Measurements from ENCODE around the gene ADSS2.

The ADSS2 gene

DNA sequence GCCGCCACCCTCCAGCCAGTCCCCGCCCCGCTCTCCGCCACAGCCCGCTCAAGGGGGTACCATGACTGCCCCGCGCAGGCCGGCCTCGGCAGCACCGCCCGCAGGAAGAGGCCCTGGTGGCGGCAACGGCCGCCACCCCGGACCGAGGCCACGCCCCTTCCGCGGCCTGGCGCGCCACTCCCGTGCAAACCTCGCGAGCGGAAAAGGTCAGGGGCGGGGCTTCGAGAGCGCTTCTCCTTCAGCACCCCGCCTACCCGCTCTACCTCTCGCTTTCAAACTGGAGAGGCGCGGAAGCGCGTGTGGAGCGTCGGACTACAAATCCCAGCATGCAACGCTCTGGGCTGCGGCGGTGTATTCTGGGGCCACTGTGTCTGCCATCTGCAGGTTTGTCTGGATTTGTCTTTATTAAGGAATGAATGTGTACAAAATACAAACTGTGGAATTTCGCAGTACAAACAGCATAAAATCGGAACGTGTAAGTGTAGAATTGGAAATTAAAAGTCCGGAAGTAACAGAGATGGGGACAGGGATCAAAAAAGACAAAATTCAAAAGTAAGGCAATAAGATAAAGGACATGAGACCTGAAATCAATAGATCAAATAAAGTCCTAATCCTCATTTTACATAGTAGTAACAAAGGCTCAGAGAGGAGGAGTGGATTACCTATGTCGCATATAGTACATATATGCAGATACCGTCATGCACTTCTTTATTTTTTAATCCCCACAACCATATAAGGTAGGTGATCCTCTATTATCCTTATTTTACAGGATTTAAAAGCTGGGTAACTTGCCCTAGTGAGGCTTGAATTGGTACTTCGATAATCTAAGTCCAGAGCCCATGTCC, 464 bp upstream of the ADSS2 start:
- DNase-seq (ENCODE audit: low read depth, low spot score): peak; percentile 100
- in situ Hi-C loops (cut with HindIII; ENCODE audit: low sequenced_read_pairs): no loop called here
- peak overlapping the region; percentile 16 for H3K4me3 ChIP-seq (ENCODE audit: low read depth, low read length)
- TF ChIP-seq, protein P1, sequence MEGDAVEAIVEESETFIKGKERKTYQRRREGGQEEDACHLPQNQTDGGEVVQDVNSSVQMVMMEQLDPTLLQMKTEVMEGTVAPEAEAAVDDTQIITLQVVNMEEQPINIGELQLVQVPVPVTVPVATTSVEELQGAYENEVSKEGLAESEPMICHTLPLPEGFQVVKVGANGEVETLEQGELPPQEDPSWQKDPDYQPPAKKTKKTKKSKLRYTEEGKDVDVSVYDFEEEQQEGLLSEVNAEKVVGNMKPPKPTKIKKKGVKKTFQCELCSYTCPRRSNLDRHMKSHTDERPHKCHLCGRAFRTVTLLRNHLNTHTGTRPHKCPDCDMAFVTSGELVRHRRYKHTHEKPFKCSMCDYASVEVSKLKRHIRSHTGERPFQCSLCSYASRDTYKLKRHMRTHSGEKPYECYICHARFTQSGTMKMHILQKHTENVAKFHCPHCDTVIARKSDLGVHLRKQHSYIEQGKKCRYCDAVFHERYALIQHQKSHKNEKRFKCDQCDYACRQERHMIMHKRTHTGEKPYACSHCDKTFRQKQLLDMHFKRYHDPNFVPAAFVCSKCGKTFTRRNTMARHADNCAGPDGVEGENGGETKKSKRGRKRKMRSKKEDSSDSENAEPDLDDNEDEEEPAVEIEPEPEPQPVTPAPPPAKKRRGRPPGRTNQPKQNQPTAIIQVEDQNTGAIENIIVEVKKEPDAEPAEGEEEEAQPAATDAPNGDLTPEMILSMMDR (IDR thresholded peaks at IDR 0.05; ENCODE audit: low read depth, low read length): peak; percentile 25

DNA sequence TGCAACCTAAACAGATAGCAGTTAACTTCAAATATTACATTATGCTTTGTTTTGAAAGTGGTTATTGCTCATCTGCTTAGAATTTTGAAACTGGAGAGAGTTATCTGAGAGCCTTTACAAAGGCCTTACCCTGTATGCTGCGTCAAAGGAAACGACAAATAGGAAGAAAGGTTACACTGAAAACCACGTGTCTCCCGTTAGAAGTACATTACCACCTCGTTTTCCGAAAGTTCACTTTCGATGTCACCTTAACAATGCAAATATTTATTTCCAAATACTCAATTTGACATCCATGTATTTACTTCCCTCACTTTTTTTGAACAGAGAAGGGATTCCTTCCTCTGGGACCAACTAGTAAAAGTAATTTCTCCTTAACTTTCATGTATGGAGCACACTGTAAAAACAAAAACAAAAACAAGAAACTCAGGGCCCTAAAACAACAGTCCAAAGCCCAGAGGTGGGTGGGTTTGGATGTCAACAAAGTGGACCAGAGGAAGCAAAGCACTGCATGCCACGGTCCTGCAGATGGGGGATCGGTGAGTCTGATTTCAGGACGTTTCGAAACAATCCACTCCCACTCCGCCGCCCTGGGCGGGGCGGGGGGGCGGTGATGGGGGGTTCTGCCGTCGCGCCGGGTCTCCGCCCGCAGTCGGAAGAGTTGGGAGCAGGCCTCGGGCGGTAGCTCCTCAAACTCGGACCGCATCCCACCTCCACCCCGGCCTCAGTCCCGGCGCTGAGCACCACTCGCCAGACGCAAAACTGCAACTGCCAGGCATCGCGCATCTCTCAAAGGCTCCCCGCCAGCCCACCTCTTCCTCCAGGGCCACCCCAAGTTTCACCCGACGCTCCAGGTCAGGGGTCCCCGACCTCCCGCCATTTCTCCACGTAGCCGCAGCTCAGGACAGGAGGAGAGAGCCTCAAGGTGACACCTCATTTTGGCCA, 841 bp downstream of the ADSS2 start:
- peak overlapping the region; percentile 96 for H3K4me3 ChIP-seq (ENCODE audit: low read depth, low read length)
- in situ Hi-C loops (cut with HindIII; ENCODE audit: low sequenced_read_pairs): no loop called here
- TF ChIP-seq, protein P1 (IDR thresholded peaks at IDR 0.05; ENCODE audit: low read depth, low read length): no peak
- DNase-seq (ENCODE audit: low read depth, low spot score): peak; percentile 71

DNA sequence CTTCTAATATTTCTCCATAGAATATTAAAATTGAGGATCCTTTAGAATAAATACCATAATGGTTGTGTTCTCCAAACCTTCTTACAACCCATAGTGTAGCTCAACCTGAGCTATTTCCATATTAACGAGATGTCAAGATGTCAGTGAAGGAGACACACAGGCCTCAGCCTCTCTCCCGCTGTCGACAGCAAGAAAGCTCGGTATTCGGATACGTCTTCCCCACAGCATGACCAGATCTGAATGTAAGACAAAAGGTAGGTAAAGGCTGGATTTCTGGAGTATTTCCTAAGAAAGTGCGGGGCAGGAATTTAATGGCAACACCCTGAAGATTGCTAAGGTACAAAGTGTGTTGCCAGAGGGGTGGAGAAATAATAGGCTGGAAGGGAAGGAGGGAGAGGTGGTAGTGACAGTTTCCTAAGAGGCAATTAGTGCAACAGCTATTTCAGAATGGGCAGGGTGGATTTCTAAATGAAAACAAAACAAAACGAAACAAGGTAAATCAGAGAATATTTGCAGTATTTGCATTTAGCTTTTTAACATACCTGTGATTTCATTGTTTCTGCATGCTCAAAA, 1.7 kb downstream of the ADSS2 start:
- TF ChIP-seq, protein P1 (IDR thresholded peaks at IDR 0.05; ENCODE audit: low read depth, low read length): no peak
- DNase-seq (ENCODE audit: low read depth, low spot score): no peak
- H3K4me3 ChIP-seq (ENCODE audit: low read depth, low read length): peak overlapping the region; percentile 96
- in situ Hi-C loops (cut with HindIII; ENCODE audit: low sequenced_read_pairs): no loop called here

DNA sequence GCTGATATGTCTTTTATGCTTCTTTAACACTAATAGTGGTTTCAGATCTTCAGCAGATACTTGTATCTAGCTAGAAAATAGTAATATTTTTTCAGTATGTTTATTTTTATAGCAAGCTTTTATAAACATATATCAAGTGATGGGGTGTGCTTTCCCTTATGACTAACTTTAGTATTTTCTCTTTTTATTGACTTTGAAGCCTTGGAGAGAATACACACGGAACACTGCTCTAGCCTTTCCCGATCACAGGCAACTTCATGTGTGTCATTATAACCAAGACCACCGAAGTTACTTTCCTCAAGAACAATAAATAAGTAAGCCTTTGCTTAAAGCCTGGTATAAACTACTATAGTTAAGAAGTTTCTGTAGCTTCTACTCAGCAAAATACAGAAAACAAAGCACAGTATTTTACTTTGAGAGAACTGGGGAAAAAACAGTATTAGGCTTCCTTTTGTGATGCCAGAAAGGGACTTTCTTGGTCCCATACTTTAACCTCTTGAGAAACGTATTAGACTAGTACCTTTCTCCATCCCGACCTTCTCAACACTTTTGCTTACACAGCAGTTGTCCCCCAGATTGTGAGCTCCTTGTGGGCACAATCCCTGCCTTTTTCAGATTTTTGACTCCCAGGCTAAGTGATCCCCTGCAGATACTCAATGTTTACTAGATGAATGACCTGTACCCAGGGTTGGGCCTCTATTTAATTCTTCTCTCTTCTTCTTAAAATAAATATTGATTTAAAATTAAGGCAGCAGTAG, 3.3 kb downstream of the ADSS2 start:
- H3K4me3 ChIP-seq (ENCODE audit: low read depth, low read length): no peak overlapping the region
- peak; percentile 45 for DNase-seq (ENCODE audit: low read depth, low spot score)
- in situ Hi-C loops (cut with HindIII; ENCODE audit: low sequenced_read_pairs): no loop called here
- TF ChIP-seq, protein P1 (IDR thresholded peaks at IDR 0.05; ENCODE audit: low read depth, low read length): no peak

DNA sequence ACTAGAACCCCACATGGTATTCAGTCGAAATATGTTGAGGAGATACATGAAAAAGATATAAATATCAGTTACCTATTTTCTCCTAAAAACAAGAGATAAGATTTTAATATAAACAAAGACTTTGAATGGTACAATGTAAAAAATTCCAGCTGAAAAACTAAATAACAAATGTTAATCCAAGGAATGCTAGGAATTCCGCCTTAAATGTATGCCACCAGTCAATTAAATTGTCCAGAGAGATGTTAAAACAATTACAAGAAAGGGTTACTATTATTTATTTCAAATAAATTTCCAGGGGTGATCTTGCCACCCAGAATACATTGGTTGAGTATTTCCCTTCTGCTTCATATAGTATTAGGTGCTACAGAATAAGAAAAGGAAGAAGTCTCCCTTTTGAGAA, 4.2 kb downstream of the ADSS2 start:
- TF ChIP-seq, protein P1 (IDR thresholded peaks at IDR 0.05; ENCODE audit: low read depth, low read length): no peak
- in situ Hi-C loops (cut with HindIII; ENCODE audit: low sequenced_read_pairs): no loop called here
- no peak overlapping the region for H3K4me3 ChIP-seq (ENCODE audit: low read depth, low read length)
- DNase-seq (ENCODE audit: low read depth, low spot score): no peak

DNA sequence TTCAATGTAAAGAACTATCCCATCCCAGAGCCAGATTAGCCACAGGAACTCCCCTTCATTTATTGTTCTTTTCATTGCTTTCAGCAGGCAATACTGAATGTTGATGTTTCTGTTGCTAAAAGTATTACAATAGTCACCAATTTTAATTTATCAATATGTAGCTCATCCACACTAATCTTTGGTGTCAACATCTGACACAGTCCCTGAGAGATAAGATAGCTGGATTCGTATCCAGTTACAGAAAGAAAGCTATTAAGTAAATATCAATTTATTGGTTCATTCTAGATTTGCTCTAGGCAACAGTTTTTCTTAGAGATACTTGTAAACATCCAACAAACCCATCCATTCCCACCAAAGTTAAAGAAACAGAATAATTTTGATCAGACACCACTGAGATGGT, 4.7 kb downstream of the ADSS2 start:
- in situ Hi-C loops (cut with HindIII; ENCODE audit: low sequenced_read_pairs): no loop called here
- no peak for DNase-seq (ENCODE audit: low read depth, low spot score)
- TF ChIP-seq, protein P1 (IDR thresholded peaks at IDR 0.05; ENCODE audit: low read depth, low read length): no peak
- H3K4me3 ChIP-seq (ENCODE audit: low read depth, low read length): no peak overlapping the region
